Lower leg skin (tissue), 3 donors: ENCODE results near the gene TP53AIP1.

Source experiments
- CTCF ChIP-seq, 3 donors: fragments of 450-650 bp; IDR thresholded peaks; one replicate each; pipeline ENCODE4 v1.5.1; 2016; ENCODE audit warnings: antibody characterized with exemption in 3 of 3, mild to moderate bottlenecking in 3 of 3, moderate library complexity in 2 of 3
- POLR2A ChIP-seq, 2 donors: fragments of 450-650 bp; IDR thresholded peaks; one replicate each; pipeline ENCODE4 v1.6.1; 2016 to 2017; ENCODE audit warnings: antibody characterized with exemption in 2 of 2, mild to moderate bottlenecking in 1 of 2, moderate library complexity in 1 of 2

GRCh38 chr11:128926437-128927107 is 16.1 kb downstream of the TP53AIP1 start:
- TF ChIP-seq CTCF (IDR thresholded peaks at IDR 0.05): no peak
- no peak for TF ChIP-seq POLR2A (IDR thresholded peaks at IDR 0.05)
